ENCODE results near the gene PKDCC. TPM values are rescaled to one million over a fixed set of nuclear protein-coding genes. Genes with fewer than 3 reads are reported as not detected.

The PKDCC gene
- total RNA-seq, 4 donors from 2014 or later = 34.1 to 244 (median 109) TPM

DNA sequence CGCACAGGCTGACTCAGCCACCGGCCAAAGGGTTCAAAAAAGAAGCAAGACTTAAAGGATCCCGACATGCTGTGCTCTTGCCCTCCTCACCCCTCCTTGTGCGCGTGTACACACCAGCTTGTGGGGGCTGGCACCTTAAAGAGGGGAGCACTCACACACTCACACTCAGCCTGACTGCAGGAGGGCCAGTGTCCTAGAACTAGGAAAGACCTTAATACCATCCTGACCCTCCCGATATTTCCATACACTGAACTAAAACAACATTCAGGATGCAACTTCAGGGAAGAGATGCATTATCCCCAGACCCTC, 5.6 kb downstream of the PKDCC start:
- H3K27ac ChIP-seq = peak overlapping the region; percentile 94 to 96
- TF ChIP-seq POLR2A (IDR thresholded peaks at IDR 0.05) (no peak), CTCF (IDR thresholded peaks at IDR 0.05) (no peak)
- intact Hi-C loops (cut with DNase I; ENCODE audit: low total_unique reads) = no loop called here
- H3K4me3 ChIP-seq = peak overlapping the region in 1 of 2 donors; percentile 2
- no peak for DNase-seq
- no peaks in the 10 kb centered on the region for H3K9me3 ChIP-seq
- H3K27me3 ChIP-seq = no peaks in the 10 kb centered on the region
- H3K4me1 ChIP-seq = peaks cover 5 to 43% of the 10 kb centered on the region in 2 donors
- H3K36me3 ChIP-seq = no peaks in the 10 kb centered on the region

- DNase-seq = peak; percentile 72 to 83
- Histone ChIP-seq H3K4me3 (no peak overlapping the region), H3K9me3 (no peaks in the 10 kb centered on the region), H3K27ac (peak overlapping the region; percentile 94 to 96), H3K36me3 (no peaks in the 10 kb centered on the region), H3K27me3 (no peaks in the 10 kb centered on the region), H3K4me1 (peaks cover 5 to 43% of the 10 kb centered on the region in 2 donors)
- intact Hi-C loops (cut with DNase I; ENCODE audit: low total_unique reads) = no loop called here
- peak in 1 of 2 donors; percentile 28 for TF ChIP-seq POLR2A (IDR thresholded peaks at IDR 0.05)
- no peak for TF ChIP-seq CTCF (IDR thresholded peaks at IDR 0.05)
These were observed 6.2 kb downstream of the PKDCC start for GRCh38 chr2:42053791-42054701.

DNA sequence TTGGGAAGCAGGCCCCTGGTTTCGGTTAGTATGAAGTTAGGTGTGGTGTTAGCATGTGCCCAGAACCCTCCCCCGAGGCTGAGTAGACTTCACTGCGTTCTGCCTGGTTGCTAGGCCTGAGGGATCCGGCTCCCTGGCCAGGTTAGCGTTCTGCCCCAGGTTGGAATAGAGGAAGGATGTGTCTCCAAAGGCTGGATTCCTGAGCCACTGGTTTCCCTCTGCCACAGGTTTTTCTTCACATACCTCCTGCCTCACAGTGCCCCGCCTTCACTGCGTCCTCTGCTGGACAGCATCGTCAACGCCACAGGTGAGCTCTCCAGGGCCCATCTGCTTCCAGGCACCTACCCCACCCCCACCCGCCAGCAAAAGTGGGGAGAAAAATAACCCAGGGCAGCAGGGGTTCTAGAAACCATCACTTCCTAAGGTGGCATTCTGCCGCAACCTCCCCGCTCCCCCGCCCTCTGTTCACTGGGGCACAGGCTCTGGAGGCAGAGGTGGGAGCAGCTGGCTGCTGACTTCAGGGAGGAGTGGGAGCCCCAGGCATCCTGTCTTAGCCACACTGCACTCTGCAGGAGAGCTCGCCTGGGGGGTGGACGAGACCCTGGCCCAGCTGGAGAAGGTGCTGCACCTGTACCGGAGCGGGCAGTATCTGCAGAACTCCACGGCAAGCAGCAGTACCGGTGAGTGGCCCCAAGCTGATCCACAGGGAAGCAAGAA, 7.1 kb downstream of the PKDCC start:
- H3K9me3 ChIP-seq = no peaks in the 10 kb centered on the region
- peak in 1 of 4 experiments; percentile 15 for TF ChIP-seq CTCF (IDR thresholded peaks at IDR 0.05)
- no peak for TF ChIP-seq POLR2A (IDR thresholded peaks at IDR 0.05)
- no peak for DNase-seq
- H3K36me3 ChIP-seq = no peaks in the 10 kb centered on the region
- H3K4me1 ChIP-seq = peaks cover 5 to 49% of the 10 kb centered on the region in 2 donors
- H3K27me3 ChIP-seq = no peaks in the 10 kb centered on the region
- H3K4me3 ChIP-seq = no peak overlapping the region
- intact Hi-C loops (cut with DNase I; ENCODE audit: low total_unique reads) = no loop called here
- peak overlapping the region; percentile 94 to 96 for H3K27ac ChIP-seq

DNA sequence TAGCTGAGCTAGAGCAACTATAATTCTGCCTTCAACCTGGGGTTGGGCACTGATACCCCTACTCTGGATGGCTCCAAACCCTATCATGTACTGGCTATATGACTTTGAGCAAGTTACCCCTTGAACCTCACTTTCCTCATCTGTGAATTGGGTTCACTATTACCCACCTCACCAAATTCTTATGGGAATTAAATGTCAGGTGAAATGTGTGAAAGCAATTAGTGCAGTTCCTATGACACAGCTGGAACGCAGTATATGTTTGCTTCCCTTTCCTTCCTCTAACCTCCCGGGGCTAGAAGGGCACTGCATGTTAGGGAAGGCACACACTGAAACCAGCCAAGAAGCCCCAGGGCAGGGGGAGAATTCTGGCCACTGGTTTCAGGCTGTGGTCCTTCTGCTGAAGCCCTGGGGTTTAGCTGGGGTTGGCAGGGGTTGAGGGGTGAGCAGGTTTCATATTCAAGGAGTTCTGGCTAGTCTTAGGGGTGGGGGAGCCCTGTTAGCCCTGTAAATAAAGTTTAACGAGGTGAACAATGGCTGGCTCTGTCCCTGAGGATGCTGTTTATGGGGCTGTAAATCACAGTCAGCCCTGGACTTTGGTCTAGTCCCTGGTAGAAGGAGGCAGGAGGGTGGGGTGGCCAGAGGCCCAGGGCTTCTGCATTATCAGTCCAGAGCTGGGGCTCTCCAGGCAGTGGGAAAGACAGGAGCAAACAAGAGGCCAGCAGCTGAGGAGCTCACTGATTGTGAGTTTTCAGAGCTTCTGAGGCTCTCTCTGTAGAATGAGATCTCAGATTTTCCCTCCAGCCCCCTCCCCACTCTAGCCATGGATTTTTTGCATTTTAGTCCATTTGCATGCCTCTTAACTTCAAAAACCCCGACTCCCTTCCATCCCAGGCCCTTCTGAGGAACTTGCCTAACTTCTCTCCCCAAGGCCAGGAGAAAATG, 8.0 kb downstream of the PKDCC start:
- DNase-seq = peak; percentile 58 to 84
- Histone ChIP-seq H3K4me3 (no peak overlapping the region), H3K9me3 (no peaks in the 10 kb centered on the region), H3K27ac (peak overlapping the region; percentile 94 to 96), H3K27me3 (no peaks in the 10 kb centered on the region), H3K36me3 (no peaks in the 10 kb centered on the region), H3K4me1 (peaks cover 5 to 55% of the 10 kb centered on the region in 2 donors)
- intact Hi-C loops (cut with DNase I; ENCODE audit: low total_unique reads) = no loop called here
- TF ChIP-seq POLR2A (IDR thresholded peaks at IDR 0.05) (no peak), CTCF (IDR thresholded peaks at IDR 0.05) (no peak)
